DND-41 (cell line): ENCODE results near the gene STK11.

Source experiments
- ATAC-seq: fragments of 200-7000 bp; cut with Tn5 transposase; 3 replicates; pipeline ENCODE4 v1.9.1; 2021; ENCODE audit warnings: low read depth; ENCODE audit not compliant: insufficient read depth
- DNase-seq: peaks from one replicate; pipeline ENCODE4 v3.0.0-alpha.2; 2020
- H2AFZ ChIP-seq: 2 replicates; pipeline ENCODE4 v1.6.0; 2012; ENCODE audit warnings: low read depth, low read length
- H3K27ac ChIP-seq: 2 replicates; pipeline ENCODE4 v1.5.1; 2012; ENCODE audit warnings: low read length, inconsistent platforms
- H3K27me3 ChIP-seq: fragments of 200-600 bp; sonication (generic); 2 replicates; pipeline ENCODE4 v1.6.0; 2012; ENCODE audit warnings: low read length, mild to moderate bottlenecking, inconsistent platforms; ENCODE audit not compliant: insufficient read depth, poor library complexity
- H3K36me3 ChIP-seq: 2 replicates; pipeline ENCODE4 v1.5.1; 2012; ENCODE audit warnings: low read length, inconsistent platforms; ENCODE audit not compliant: insufficient read depth
- H3K4me1 ChIP-seq: 2 replicates; pipeline ENCODE4 v1.5.1; 2012; ENCODE audit warnings: mild to moderate bottlenecking, low read length; ENCODE audit not compliant: insufficient read depth
- H3K4me2 ChIP-seq: 2 replicates; pipeline ENCODE4 v1.6.0; 2012; ENCODE audit warnings: mild to moderate bottlenecking, moderate library complexity, low read length, inconsistent platforms; ENCODE audit not compliant: insufficient read depth
- H3K4me3 ChIP-seq, 2 experiments: fragments of 200-600 bp in 1 of 2; shearing (Covaris generic) in 1 of 2; 2 replicates each; pipeline ENCODE4 v1.5.1; 2012 to 2016; ENCODE audit warnings: inconsistent platforms in 2 of 2, low read length in 2 of 2, mild to moderate bottlenecking in 2 of 2, low read depth in 1 of 2, moderate library complexity in 1 of 2
- H3K79me2 ChIP-seq: 2 replicates; pipeline ENCODE4 v1.6.0; 2012; ENCODE audit warnings: low read length, inconsistent platforms; ENCODE audit not compliant: insufficient read depth
- H3K9ac ChIP-seq: 2 replicates; pipeline ENCODE4 v1.6.0; 2012; ENCODE audit warnings: low read depth, mild to moderate bottlenecking, inconsistent platforms, low read length, moderate library complexity
- H3K9me3 ChIP-seq: 2 replicates; pipeline ENCODE4 v1.5.1; 2012; ENCODE audit warnings: low read length, moderate library complexity, mild to moderate bottlenecking, inconsistent platforms; ENCODE audit not compliant: insufficient read depth, severe bottlenecking
- H4K20me1 ChIP-seq: 2 replicates; pipeline ENCODE4 v1.6.0; 2012; ENCODE audit warnings: low read length; ENCODE audit not compliant: insufficient read depth
- CTCF ChIP-seq: IDR thresholded peaks from 2 replicates; pipeline ENCODE4 v1.5.1; 2012; ENCODE audit warnings: borderline replicate concordance, low read length, moderate library complexity, mild to moderate bottlenecking; ENCODE audit not compliant: poor library complexity, severe bottlenecking; ENCODE audit errors: extremely low read depth
- EZH2 ChIP-seq: IDR thresholded peaks from 3 replicates; pipeline ENCODE4 v1.6.1; 2012; ENCODE audit warnings: borderline replicate concordance, low read depth, mild to moderate bottlenecking, moderate library complexity, low read length, inconsistent platforms; ENCODE audit not compliant: severe bottlenecking

Gene STK11

GRCh38 chr19:1267477-1268225 is 62.1 kb downstream of the STK11 start:
- Histone ChIP-seq H2AFZ (no peak overlapping the region), H3K79me2 (peaks cover 35% of the 10 kb centered on the region), H3K9ac (no peak overlapping the region), H3K4me3 (no peak overlapping the region; a peak in 1 of 4 replicates), H3K27ac (no peak overlapping the region), H3K27me3 (peaks cover 4% of the 10 kb centered on the region), H3K4me1 (peaks cover 53% of the 10 kb centered on the region), H3K4me2 (peak overlapping the region; percentile 72), H4K20me1 (peaks cover 31% of the 10 kb centered on the region), H3K9me3 (no peaks in the 10 kb centered on the region), H3K36me3 (peaks cover 31% of the 10 kb centered on the region)
- TF ChIP-seq EZH2 = no peak
- TF ChIP-seq CTCF = no peak
- ATAC-seq = no peak
- DNase-seq = no peak

GRCh38 chr19:1268226-1269064 is 62.9 kb downstream of the STK11 start:
- H3K9me3 ChIP-seq = no peaks in the 10 kb centered on the region
- TF ChIP-seq CTCF (no peak), EZH2 (no peak)
- H3K4me1 ChIP-seq = peaks cover 61% of the 10 kb centered on the region
- peak overlapping the region; percentile 90 for H3K9ac ChIP-seq
- peak overlapping the region; percentile 32; the same call in 1 of the 2 replicates for H2AFZ ChIP-seq
- peaks cover 39% of the 10 kb centered on the region for H4K20me1 ChIP-seq
- H3K36me3 ChIP-seq = peaks cover 39% of the 10 kb centered on the region
- no peak for DNase-seq
- H3K27me3 ChIP-seq = peaks cover 4% of the 10 kb centered on the region
- peak overlapping the region; percentile 67 for H3K4me2 ChIP-seq
- ATAC-seq = no peak
- H3K27ac ChIP-seq = peak overlapping the region; percentile 54
- peaks cover 43% of the 10 kb centered on the region for H3K79me2 ChIP-seq
- H3K4me3 ChIP-seq = peak overlapping the region in 1 of 2 experiments; percentile 48; a peak in 2 of 4 replicates

- Histone ChIP-seq H2AFZ (peak within 1 kb of the TSS; percentile 32; the same call in 1 of the 2 replicates), H3K9ac (peak within 1 kb of the TSS; percentile 90), H3K4me1 (peaks cover 67% of the 10 kb centered on the region), H3K36me3 (peaks cover 46% of the 10 kb centered on the region), H4K20me1 (peaks cover 45% of the 10 kb centered on the region), H3K9me3 (no peaks in the 10 kb centered on the region), H3K79me2 (peaks cover 49% of the 10 kb centered on the region), H3K27ac (peak within 1 kb of the TSS; percentile 92), H3K4me2 (peak within 1 kb of the TSS; percentile 83), H3K27me3 (peaks cover 4% of the 10 kb centered on the region), H3K4me3 (peak within 1 kb of the TSS; percentile 79 to 95; a peak in 3 of 4 replicates)
- DNase-seq (peak; percentile 100), ATAC-seq (peak; percentile 84)
- TF ChIP-seq CTCF (no peak), EZH2 (no peak)
Observed at GRCh38 chr19:1269065-1269477, 63.5 kb downstream of the STK11 start, which contains the start of gene CIRBP. CIRBP (plus strand) TSS chr19:1269332; CDS start chr19:1270934, 1,602 bp downstream.
